GM19468 (cell line): ENCODE results near the gene FAM241A.
"Not testable (repeated sequence)": the region's sequence is repeated elsewhere in the genome, so short reads cannot be mapped to it uniquely, and the experiment has no call there.

Experiments used
- ATAC-seq: cut with Tn5 transposase; IDR thresholded peaks from one replicate; pipeline ENCODE4 v1.9.1; 2021; ENCODE audit warnings: mild to moderate bottlenecking, moderate library complexity, moderate number of reproducible peaks; ENCODE audit not compliant: unreplicated experiment; ENCODE audit errors: extremely low read depth

Gene FAM241A

DNA sequence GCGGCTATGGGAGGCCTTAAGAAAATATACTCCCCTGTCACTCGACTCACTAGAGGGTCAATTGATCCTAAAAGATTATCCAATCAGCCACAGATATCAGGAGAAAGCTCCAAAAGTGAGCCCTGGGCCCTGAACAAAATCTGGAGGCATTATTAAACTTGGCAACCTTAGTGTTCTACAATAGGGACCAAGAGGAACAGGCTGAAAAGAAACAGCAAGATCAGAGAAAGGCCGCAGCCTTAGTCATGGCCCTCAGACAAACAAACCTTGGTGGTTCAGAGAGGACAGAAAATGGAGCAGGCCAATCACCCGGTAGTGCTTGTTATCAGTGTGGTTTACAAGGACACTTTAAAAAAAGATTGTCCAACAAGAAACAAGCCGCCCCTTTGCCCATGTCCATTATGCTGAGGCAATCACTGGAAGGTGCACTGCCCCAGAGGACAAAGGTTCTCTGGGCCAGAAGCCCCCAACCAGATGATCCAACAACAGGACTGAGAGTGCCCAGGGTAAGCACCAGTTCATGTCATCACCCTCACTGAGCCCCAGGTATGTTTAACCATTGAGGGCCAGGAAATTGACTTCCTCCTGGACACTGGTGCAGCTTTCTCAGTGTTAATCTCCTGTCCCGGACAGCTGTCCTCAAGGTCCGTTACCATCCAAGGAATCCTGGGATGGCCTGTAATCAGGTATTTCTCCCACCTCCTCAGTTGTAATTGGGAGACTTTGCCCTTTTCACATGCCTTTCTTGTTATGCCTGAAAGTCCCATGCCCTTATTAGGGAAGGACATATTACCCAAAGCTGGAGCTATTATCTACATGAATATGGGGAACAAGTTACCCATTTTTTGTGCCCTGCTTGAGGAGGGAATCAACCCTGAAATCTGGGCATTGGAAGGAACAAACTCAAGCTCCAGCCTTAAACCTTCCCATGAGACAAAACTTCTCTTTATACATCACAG, 63.2 kb downstream of the FAM241A start:
- ATAC-seq: not testable (repeated sequence)

DNA sequence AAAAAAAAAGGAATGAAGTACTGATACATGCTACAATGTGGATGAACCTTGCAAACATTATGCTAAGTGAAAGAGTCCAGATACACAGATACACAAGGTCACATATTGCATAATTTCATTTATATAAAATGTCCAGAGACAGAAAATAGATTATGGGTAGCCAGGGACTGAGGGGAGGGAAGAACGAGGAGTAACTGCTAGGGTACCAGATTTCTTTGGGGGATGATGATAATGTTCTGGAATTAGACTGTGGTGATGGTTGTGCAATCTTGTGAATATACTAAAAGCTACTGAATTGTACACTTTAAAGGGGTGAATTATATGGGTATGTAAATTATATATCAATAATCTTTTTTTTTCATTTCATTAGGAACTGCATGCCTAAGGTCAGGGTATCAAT, 65.5 kb downstream of the FAM241A start:
- ATAC-seq: no peak

DNA sequence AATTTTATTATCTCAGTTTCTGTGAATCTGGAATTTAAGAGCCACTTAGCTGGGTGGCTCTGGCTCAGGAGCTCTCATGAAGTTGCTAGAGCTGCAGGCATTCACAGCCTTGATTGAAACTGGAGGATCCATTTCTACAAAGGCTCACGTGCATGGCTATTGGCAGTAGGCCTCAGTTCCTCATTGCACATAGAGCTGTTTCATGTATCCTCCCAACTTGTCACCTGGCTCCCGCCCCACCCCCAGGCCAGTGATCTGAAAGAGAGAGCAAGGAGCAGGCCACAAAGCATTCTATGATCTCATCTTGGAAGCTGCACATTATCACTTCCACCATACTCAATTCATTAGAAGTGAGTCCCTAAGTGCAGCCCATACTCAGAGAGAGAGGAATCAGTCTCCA, 67.8 kb downstream of the FAM241A start:
- ATAC-seq: no peak

DNA sequence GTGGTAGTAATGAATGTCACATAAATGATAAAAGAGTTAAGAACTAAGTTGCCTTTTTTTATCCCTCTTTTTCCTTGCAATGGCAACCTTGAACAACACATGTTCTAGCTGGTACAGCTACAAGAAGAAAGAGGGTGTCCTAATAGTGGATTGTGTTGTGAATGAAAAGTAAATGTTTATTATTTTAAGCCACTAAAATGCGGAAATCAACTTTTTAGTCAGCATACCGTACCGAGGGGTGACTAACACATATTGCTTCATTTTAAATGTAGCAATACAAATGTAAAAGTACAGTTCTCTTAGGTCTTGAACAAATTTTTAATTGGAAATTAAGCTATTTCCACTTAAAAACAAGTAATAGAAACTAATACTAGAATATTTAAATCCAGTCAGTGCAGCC, 68.6 kb downstream of the FAM241A start:
- no peak for ATAC-seq

DNA sequence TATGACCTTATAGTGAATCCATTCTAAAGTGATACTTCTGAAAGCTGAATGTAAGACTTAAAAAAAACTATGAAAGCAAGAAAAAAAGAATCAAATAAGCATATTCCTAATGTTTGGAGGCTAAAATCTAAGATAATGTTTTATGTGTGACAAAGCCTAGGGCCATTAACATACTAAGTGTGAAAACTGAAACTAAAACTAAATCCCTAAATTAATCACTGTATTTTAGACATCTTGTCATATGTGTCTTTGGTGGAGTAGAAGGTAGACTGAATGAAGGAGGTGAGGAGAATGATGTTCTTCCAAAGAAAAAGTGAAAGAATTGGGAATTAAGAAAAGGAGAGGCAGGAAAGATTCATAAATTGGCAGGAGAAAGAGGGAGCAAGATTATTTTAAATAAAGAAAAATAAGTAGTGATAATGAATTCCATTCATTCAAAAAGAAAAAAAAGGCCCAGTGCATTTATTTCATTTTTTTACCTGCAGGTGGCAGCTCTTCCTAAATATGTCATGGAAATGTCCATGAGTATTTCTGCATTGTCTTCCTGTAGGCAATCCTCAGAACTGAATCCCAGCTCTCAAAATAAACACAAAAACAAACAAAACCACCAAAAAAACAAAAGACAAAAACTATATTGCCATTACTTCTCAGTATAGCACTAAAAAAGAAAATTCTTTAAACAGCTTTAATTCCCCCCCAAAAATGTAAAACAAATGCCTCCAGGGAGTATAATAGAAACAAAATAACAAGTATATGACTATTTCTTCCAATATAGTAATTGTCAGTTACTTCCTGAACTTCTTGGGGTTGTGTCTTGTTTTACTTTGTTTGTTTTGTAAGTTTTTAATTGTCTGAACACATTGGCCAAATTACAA, 69.4 kb downstream of the FAM241A start:
- ATAC-seq: no peak

DNA sequence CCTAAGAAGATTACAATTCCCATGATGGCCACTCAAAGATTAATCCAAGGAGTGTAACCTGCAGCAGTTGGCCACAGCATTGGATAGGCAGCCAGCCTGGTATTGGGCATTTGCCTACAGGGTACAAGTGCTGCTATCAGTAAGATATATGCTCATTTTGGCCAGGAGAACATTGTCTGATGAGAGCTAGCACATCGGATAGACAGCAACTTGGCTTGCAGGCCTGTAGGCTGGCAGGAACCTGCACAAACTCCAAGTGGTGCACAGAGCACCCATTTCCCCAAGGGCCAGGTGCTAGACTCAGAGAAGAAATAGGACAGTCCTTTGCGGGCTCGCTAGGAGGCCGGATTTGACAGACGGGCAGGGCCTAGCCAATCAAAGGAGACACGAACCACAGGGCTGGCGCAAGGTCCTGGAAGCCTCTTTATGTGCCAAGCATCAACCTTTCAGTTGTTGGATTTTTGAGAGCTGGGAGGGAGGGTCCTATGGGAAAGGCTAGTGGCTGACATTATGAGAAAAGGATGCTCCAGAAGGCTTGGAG, 74.6 kb downstream of the FAM241A start:
- ATAC-seq: no peak

DNA sequence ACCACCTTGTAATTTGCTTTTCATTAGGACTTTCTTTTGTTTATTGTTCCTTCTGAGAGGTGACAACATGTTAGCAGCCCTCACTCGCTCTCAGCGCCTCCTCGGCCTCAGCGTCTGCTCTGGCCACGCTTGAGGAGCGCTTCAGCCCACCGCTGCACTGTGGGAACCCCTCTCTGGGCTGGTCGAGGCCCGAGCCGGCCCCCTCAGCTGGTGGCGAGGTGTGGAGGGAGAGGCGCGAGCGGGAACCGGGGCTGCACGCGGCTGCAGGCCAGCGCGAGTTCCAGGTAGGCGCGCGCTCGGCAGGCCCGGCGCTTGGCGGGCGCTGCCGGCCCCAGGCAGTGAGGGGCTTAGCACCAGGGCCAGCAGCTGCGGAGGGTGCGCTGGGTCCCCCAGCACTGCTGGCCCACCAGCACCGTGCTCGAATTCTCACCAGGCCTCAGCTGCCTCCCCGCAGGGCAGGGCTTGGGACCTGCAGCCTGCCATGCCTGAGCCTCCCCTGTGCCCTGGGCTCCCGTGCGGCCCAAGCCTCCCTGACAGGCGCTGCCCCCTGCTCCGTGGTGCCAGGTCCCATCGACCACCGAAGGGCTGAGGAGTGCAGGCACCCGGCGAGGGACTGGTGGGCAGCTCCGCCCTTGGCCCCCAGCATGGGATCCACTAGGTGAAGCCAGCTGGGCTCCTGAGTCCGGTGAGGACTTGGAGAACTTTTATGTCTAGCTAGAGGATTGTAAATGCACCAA, 77.1 kb downstream of the FAM241A start:
- no peak for ATAC-seq

DNA sequence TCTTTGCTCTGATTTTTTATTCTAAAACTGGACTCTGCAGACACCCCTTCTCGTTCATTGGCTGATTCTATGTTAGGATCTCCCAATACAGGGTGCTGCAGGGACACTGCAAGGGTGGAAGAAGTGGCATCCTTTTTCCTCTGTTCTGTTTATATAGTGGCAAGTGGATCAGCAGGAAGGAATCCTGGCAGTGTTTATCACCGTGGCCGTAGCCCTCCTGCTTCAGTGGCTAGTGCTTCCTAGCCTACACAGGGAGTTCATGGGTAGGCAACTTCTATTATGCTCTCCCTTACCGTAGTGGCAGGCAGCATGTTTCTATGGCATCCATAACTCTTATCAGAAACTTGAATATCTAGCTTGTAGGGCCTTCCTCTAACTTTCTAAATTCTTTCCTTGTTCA, 79.9 kb downstream of the FAM241A start:
- ATAC-seq: no peak

DNA sequence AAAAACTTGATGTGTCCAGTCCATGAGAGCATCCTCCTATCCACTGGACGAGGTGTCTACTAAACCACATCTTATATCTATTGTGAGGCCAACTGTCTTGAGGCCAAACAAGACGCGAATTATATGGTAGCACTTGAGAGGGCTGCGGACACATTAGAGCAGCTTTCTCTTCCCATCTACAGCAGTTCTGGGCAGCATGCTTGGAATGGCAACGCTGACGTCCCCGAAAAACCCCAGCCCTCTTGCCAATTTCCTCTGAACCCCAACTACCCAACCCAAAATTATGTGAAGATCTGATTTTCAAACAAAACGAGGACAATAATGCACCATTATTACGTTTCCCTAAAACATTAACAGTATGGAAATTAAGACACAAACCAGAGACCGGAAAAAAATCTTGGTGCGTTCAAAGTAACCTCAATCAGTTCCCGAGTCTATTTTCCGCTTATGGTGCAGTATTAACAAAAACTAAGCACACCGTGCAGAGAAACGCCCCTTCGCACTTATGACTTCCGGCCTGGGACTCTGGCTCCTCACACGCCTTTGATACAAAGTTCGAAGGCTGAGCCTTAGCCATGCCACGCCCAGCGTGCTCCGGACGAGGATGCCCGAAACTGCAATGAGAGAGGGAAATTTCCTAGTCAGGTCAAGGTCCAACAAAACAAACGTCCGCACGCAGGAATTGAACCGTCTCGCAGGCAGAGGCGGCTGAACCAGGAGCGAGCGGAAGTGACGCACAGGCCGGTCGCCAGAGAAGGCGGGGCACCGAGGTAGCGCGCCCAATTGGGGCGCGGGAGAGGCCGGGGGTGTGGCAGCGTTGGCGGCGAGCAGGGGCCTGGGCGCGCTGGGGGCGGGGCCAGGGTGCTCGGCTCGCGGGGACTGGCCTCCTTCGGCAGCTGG, 85.9 kb downstream of the FAM241A start:
- ATAC-seq: peak; percentile 87

DNA sequence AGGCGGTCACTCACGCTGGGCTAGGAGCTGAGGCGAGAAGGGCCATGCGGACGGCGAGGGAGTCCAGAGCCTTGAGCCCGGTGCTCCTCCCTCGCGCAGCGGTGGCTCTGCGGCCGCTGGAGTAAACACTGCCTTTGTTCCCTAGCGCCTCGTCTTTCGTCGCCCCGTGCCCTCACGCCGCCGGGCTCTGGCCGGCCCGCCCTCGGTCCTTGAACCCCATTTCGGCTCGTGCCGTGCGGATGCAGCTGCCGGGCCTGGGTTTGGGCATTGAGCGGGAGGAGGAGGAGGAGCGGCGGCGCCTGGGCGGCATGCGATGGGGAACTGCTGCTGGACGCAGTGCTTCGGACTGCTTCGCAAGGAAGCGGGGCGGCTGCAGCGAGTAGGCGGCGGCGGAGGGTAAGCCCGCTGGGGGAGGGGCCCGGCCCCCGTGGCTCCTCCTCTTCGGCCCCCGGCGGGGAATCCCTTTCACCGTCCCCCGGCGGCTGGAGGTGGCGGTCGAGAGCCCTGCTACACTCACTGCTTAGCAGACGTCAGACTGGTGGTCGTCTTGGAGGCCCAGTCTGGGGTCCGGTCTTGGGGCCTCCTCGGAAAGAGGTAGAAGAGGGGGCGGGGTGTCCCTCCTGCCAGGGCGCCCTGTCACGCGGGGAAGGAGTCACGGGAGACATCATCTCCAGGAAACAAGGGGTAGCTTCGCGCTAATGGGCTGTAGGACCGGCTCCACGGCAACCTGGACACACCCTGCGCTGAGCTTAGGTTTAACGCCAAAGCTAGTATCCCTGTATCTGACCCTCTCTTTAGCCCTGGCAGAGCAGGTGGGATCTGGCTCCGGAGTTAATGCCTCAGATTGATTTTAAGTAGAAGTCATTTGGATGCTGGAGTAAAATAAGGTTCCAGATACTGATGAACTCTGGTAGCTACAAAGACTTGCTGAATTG, 86.8 kb downstream of the FAM241A start, which contains the start of gene AP1AR:
AP1AR (plus strand) TSS at position 9 of the 935 bp plus-strand sequence; CDS start at position 314, 305 bp downstream.
- ATAC-seq: peak; percentile 43

DNA sequence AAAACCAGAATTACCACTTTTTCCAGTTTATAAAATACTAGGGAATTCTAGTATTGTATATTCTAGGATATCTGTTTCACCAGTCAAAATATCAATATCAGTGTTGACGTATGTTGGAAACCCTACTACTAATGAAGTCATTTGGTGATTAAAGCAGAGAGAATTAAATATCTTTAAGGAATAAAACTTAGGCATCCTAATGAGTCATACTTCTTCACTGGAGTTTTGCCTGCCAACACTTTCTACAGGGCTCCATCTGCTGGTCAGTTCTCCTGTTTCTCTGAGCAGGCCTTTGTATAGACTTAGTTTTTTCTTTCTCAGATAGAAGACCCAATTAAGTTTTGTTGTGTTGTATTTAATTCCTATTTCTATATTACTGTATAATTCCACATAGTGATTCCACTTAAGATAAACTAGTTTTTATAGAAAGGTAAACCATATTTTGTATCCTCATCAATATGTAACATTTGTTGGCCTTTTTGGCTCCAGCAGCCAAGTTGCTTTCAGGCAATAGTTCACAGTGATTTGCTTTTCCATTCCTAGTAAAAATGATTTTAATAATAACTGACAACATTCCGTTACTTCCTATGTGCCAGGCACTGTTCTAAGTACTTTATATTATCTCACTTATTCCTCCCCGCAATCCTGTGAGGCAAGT, 89.8 kb downstream of the FAM241A start:
- ATAC-seq: no peak

DNA sequence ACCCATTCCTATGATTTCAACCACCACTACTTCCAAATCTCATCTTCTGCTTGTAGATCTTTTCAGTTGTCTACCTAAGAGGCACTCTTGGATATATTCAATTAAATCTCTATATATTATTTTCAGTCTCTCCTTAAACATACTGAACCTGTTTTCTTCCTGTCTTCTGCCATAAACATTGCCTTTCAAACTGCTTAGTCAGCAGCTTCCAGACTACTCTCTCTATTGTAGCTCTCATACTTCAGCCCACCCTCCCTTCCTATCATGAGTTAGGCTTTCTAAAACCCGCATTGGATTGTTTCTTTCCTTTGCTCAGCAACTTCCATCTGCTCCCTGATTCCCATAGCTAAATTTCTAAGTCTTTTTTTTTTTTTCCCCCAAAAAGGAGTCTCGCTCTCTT, 90.8 kb downstream of the FAM241A start:
- no peak for ATAC-seq

DNA sequence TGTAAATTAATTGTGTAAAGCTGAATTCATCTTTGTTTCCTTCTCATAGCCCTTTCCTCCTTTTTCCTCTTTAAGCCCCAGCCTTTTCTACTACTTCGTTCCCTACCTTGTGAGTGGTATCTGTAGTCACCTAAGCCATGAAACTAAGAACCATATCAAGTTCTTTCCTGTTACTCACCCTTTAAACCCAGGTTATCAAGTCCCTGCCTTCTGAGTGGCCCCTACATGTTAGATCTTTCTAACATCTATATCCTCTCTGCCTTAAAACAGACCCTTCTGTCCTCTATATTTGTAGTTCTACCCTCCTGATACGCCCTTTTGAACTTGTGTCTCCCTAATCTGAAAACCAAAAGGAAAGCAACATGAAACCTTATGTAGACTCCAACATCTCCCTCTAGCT, 93.6 kb downstream of the FAM241A start:
- no peak for ATAC-seq
